ENCODE results near the gene SSNA1.

The SSNA1 gene

DNA sequence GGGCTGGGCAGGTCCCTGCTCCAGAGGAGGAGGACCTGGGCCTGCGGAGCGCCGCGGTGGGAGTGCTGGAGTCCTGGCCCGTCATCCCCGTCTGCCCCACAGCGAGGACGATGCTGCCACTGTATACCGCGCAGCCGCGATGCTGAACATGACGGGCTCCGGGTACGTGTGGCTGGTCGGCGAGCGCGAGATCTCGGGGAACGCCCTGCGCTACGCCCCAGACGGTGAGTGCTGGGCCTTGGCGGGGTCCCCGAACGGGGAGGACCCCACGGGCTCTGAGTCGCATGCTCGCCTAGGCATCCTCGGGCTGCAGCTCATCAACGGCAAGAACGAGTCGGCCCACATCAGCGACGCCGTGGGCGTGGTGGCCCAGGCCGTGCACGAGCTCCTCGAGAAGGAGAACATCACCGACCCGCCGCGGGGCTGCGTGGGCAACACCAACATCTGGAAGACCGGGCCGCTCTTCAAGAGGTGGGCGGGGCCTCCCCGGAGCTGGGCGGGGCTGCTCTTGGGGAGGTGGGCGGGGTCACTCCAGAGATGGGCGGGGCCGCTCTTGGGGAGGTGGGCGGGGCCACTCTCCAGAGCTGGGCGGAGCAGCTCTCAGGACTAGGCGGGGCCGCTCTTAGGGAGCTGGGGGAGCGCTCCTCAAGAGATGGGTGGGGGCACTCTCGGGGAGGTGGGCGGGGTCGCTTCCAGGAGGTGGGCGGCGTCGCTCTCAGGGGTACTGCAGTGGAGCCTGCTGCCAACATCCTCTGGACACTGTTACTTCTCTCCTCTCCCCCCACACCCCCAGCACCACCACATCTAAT, 31.7 kb upstream of the SSNA1 start:
- peak; percentile 78 for DNase-seq

DNA sequence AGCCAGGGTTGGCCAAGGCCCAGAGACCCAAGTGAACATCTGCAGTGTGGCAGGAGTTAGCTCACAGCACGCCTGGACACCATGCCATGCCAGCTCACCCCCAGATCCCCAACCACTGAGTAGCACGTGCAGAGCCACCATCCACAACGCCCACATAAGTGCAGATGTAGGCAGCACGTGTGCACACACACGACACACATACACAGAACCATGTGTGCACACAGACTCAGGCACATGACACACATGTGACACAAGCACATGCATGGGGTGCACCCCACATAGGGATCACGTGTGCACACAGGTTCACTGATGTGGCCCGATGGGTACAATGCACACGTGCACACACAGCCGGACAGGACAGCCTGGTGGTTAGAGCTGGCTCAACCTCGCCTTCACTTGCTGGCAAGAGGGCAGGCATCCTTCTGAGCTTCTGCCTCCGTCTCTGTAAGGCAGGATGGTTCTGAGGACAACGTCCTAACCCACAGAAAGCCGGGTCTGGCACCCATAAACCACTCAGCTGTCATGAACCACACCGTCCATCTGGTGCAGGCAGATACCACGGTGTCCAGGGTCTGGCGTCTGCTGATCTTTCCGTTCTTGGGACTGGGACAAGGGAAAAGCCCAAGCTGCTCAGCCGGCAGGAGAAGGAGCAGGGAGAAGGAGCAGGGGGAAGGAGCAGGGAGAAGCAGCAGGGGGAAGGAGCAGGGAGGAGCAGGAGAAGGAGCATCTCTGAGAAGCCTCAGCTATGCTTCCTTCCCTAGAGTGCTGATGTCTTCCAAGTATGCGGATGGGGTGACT, 30.7 kb upstream of the SSNA1 start:
- DNase-seq, result peak; percentile 48

- no peak for DNase-seq
Observed at GRCh38 chr9:137158625-137159024, 29.9 kb upstream of the SSNA1 start.

DNA sequence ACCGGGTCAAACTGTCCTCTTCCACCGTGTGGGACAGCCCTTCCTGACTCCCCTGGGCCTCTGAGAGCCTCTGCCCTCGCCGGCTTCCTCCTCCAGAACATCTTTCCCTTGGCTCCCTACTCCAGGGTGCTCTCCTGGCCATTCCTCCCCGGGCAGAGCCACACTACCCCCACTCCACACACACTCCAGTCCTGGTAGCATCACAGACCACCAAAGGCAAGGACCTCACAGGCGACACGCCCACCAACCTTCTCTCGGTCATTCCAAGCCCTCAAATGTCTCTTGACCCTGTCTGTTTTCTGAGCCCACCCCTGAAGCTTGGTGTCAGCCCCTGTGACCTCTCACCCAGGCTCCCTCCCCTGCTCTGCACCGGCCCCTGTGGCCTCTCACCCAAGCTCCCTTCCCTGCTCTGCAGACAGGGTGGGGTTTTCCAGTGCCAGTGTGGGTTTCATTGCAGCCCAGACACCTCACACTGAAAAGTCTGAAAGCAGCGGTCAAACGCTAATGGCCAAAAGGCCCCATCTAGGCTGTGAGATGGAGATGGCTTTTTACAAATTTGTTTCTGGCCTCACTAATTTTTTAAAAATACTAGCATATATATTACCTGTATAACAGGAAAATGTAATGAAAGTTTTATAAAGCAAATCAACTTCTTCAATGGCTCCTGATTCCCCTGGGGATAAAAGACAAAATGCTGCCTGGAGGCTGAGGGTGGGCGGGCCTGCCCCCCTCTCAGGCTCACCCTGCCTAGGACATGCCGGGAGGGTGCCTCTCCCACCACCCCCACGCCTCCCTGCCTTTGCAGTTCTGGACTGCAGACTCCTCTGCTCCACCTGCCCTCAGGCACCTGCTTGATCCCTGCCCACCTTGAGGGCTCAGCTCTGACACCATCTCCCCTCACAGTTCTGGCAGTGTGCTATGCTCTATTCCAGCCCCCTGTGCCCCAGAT, 29.1 kb upstream of the SSNA1 start:
- DNase-seq, result no peak

GRCh38 chr9:137160054-137160425, 28.4 kb upstream of the SSNA1 start:
- no peak for DNase-seq

- DNase-seq, result no peak
Observed at GRCh38 chr9:137160716-137161557, 27.5 kb upstream of the SSNA1 start.

DNA sequence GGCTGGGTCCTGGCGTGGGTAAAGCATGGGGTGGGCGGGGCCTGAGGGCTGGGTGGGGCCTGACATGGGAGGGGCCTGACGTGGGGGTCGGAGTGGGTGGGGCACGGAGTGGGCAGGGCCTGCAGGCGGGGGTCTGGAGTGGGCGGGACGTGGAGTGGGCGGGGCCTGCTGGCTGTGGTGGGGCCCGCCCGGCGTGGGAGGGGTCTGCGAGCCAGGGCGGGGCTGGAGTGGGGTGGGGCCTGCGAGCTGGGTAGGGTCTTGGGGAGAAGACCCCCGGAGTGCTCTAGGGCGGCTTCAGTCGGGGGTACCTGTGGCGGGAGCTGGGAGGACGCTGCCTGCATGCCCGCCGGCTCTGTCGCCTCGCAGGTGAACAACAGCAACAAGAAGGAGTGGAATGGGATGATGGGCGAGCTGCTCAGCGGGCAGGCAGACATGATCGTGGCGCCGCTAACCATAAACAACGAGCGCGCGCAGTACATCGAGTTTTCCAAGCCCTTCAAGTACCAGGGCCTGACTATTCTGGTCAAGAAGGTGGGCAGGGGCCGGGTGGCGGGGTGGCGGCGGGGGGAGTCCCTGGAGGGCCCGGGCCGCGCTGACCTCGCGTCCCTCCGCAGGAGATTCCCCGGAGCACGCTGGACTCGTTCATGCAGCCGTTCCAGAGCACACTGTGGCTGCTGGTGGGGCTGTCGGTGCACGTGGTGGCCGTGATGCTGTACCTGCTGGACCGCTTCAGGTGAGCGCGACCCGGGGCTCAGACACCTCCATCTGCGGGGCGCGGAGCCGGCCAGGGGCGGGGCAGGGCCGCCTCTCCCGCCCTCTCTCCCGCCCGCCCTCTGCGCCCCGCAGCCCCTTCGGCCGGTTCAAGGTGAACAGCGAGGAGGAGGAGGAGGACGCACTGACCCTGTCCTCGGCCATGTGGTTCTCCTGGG, 26.7 kb upstream of the SSNA1 start:
- peak; percentile 71 for DNase-seq

- peak; percentile 52 for DNase-seq
Observed at GRCh38 chr9:137162505-137163364, 25.7 kb upstream of the SSNA1 start.

- DNase-seq, result peak; percentile 46
Observed at GRCh38 chr9:137163365-137163715, 25.1 kb upstream of the SSNA1 start.

DNA sequence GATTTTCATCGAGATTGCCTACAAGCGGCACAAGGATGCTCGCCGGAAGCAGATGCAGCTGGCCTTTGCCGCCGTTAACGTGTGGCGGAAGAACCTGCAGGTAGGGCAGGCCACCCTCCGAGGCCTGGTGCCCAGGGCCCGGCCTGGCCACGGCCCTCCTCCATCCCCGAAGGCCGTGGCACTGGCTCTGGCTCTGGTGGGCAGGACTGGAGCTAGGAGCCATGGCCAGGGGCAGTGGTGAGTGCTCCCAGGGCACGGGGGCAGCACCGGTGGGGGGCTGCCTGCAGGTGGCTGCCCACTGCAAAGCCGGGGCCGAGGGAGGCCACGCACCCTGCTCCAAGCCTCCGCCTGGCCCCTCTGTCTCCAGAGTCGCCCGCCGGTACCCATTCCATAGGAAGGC, 24.7 kb upstream of the SSNA1 start:
- DNase-seq, result no peak

- no peak for DNase-seq
Observed at GRCh38 chr9:137164370-137165249, 23.9 kb upstream of the SSNA1 start.

- DNase-seq, result no peak
Observed at GRCh38 chr9:137165250-137165836, 23.1 kb upstream of the SSNA1 start.

GRCh38 chr9:137166380-137167229, 21.9 kb upstream of the SSNA1 start:
- DNase-seq, result no peak

DNA sequence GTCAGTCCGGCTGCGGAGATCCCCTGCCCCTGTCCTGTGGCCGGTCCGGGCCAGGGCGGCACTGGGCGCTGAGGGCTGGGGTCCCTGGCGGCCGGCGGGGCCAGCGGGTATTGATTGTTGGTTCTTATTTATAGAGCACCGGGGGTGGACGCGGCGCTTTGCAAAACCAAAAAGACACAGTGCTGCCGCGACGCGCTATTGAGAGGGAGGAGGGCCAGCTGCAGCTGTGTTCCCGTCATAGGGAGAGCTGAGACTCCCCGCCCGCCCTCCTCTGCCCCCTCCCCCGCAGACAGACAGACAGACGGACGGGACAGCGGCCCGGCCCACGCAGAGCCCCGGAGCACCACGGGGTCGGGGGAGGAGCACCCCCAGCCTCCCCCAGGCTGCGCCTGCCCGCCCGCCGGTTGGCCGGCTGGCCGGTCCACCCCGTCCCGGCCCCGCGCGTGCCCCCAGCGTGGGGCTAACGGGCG, 21.2 kb upstream of the SSNA1 start:
- no peak for DNase-seq

- peak; percentile 32 for DNase-seq
Observed at GRCh38 chr9:137167747-137168572, 20.5 kb upstream of the SSNA1 start.

GRCh38 chr9:137168573-137168903, 19.9 kb upstream of the SSNA1 start:
- no peak for DNase-seq
